Caco-2 (cell line): ENCODE measurements around the gene MYO1H. TPM values are rescaled to one million over a fixed set of nuclear protein-coding genes. Genes with fewer than 3 reads are reported as not detected.
"Not testable (repeated sequence)": the region's sequence is repeated elsewhere in the genome, so short reads cannot be mapped to it uniquely, and the experiment has no call there.

Experiments
- BruUV-seq: library from RNA; stranded (reverse); fragments of 400-500 nt; replicated peaks from 2 replicates; lab custom pipeline; 2021; lab: Mats Ljungman, UMichigan
- CTCF ChIA-PET: fragments of 300-600 bp; sonication (Branson Sonifier 250); formaldehyde crosslinking; loops from one replicate; lab custom pipeline; 2022; ENCODE audit warnings: antibody characterized with exemption; lab: Charles Lee
- POLR2A ChIA-PET: fragments of 300-600 bp; sonication (Branson Sonifier 250); formaldehyde crosslinking; loops from one replicate; lab custom pipeline; 2022; ENCODE audit warnings: antibody characterized with exemption; lab: Charles Lee
- DNase-seq, 2 experiments: peaks; one replicate each; pipeline versions ENCODE4 v3.0.0 to v3.0.0-alpha.2; 2020 to 2022
- H3K27me3 ChIP-seq: replicated peaks from 2 replicates; pipeline ENCODE4 v1.6.0; 2011; ENCODE audit warnings: low read length; ENCODE audit not compliant: control insufficient read depth, insufficient read depth
- H3K36me3 ChIP-seq: 2 replicates; pipeline ENCODE4 v1.5.1; 2011; ENCODE audit warnings: low read length; ENCODE audit not compliant: control insufficient read depth, insufficient read depth
- H3K4me1 ChIP-seq: fragments of 250-450 bp; sonication (Bioruptor Pico); 2 replicates; pipeline ENCODE4 v1.5.1; 2020; ENCODE audit warnings: mild to moderate bottlenecking
- H3K4me3 ChIP-seq: 2 replicates; pipeline ENCODE4 v1.5.1; 2011; ENCODE audit warnings: low read depth, mild to moderate bottlenecking, control low read depth, low read length
- H3K9me3 ChIP-seq: fragments of 250-450 bp; sonication (Bioruptor Pico); 2 replicates; pipeline ENCODE4 v1.5.1; 2020; ENCODE audit warnings: mild to moderate bottlenecking, moderate library complexity
- H3K27ac Mint-ChIP-seq: one replicate; pipeline ENCODE4 v1.8.0; 2022; ENCODE audit warnings: mixed read lengths; ENCODE audit not compliant: unreplicated experiment
- H3K27me3 Mint-ChIP-seq: one replicate; pipeline ENCODE4 v1.8.0; 2022; ENCODE audit warnings: mixed read lengths; ENCODE audit not compliant: insufficient read depth, unreplicated experiment
- H3K36me3 Mint-ChIP-seq: one replicate; pipeline ENCODE4 v1.8.0; 2022; ENCODE audit warnings: mild to moderate bottlenecking, mixed read lengths; ENCODE audit not compliant: insufficient read depth, unreplicated experiment
- H3K4me1 Mint-ChIP-seq: one replicate; pipeline ENCODE4 v1.8.0; 2022; ENCODE audit warnings: low read depth, mixed read lengths; ENCODE audit not compliant: unreplicated experiment
- H3K4me3 Mint-ChIP-seq: one replicate; pipeline ENCODE4 v1.8.0; 2022; ENCODE audit warnings: mild to moderate bottlenecking, moderate library complexity, mixed read lengths; ENCODE audit not compliant: unreplicated experiment
- H3K9me3 Mint-ChIP-seq: one replicate; pipeline ENCODE4 v1.8.0; 2022; ENCODE audit warnings: mixed read lengths; ENCODE audit not compliant: unreplicated experiment
- intact Hi-C: fragments of 100-400 bp; cut with micrococcal nuclease; formaldehyde crosslinking; loops from one replicate; pipeline ENCODE4 v1.10.0; 2022; ENCODE audit not compliant: unreplicated experiment
- total RNA-seq: library from RNA; stranded (reverse); gene quantifications from 2 replicates; pipeline ENCODE4 v1.2.3, GENCODE V29; 2022
- TF ChIP-seq, protein P1 (sequence below), 2 experiments: fragments of 200-600 bp in 1 of 2; IDR thresholded peaks; 1 replicate in 1 of 2; 2 replicates in 1 of 2; pipeline versions ENCODE4 v1.5.1 to v1.8.0; 2011 to 2022; ENCODE audit warnings: antibody characterized with exemption in 1 of 2, control low read depth in 1 of 2, inconsistent platforms in 1 of 2, low read depth in 1 of 2, low read length in 1 of 2, mild to moderate bottlenecking in 1 of 2, moderate library complexity in 1 of 2; ENCODE audit not compliant: insufficient read depth in 1 of 2, severe bottlenecking in 1 of 2, unreplicated experiment in 1 of 2

Gene MYO1H
- total RNA-seq, 1 experiment from 2014 or later: 0.18 TPM

DNA sequence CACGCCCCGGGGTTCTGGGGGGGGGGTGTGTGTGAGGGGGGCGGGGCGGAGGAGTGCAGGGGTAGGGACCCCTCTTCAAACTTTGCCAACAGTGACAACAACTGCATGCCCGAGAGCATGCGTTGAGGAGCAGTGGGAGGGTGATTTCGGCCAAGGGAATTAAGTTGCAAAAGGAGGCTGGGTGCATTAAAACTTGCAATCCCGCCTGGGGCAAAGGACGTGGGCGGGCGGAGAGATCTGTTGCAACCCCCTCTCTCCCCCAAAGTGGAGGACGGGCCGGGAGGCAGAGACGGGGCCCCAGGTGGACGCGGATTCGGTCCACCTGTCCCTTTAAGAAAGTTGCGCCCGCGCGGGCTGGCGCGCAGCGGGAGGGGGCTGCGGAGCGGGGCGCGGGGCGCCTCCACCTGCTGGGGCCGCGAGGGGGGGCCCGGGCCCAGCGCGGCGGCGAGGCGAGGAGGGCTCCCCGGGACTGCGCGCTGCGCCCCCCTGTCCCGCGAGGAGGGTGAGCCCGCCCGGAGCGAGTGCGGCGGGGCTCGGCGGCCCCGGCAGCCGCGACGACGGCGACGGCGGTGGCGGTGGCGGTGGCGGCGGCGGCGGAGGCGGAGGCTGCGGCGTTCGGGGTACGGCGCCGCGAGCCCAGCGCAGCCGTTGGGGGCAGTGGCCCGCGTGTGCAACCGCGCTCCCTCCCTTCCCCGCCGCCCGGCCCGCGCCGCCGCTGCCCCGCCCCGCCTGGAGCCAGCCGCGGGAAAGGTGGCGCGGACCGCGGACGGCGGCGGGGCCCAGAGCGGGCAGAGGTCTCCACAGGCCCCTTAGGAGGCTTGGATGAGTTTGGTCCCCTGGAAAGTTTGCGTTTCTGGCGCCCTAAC lies 38.1 kb upstream of the MYO1H start:
- Mint-ChIP-seq H3K9me3 (no peaks in the 10 kb centered on the region), H3K27me3 (peaks cover 5% of the 10 kb centered on the region), H3K4me3 (peak overlapping the region; percentile 94), H3K36me3 (peaks cover 4% of the 10 kb centered on the region), H3K27ac (no peak overlapping the region), H3K4me1 (peaks cover 14% of the 10 kb centered on the region)
- H3K27me3 ChIP-seq: no peaks in the 10 kb centered on the region
- DNase-seq: peak in 1 of 2 experiments; percentile 67
- no peaks in the 10 kb centered on the region for H3K9me3 ChIP-seq
- intact Hi-C loops: loop anchor here (2.0 kb wide), 1 partner anchor 31 kb away; no protein-coding TSS in a partner anchor
- H3K36me3 ChIP-seq: no peaks in the 10 kb centered on the region
- POLR2A ChIA-PET: no interaction called here
- TF ChIP-seq, protein P1, sequence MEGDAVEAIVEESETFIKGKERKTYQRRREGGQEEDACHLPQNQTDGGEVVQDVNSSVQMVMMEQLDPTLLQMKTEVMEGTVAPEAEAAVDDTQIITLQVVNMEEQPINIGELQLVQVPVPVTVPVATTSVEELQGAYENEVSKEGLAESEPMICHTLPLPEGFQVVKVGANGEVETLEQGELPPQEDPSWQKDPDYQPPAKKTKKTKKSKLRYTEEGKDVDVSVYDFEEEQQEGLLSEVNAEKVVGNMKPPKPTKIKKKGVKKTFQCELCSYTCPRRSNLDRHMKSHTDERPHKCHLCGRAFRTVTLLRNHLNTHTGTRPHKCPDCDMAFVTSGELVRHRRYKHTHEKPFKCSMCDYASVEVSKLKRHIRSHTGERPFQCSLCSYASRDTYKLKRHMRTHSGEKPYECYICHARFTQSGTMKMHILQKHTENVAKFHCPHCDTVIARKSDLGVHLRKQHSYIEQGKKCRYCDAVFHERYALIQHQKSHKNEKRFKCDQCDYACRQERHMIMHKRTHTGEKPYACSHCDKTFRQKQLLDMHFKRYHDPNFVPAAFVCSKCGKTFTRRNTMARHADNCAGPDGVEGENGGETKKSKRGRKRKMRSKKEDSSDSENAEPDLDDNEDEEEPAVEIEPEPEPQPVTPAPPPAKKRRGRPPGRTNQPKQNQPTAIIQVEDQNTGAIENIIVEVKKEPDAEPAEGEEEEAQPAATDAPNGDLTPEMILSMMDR (IDR thresholded peaks at IDR 0.05; ENCODE audit: insufficient read depth in 1 of 2, low read depth in 1 of 2, low read length in 1 of 2, severe bottlenecking in 1 of 2, unreplicated experiment in 1 of 2): no peak
- H3K4me1 ChIP-seq: peaks cover 18% of the 10 kb centered on the region
- peak overlapping the region; percentile 57 for H3K4me3 ChIP-seq
- CTCF ChIA-PET: no interaction called here
- BruUV-seq: no TSS peak

DNA sequence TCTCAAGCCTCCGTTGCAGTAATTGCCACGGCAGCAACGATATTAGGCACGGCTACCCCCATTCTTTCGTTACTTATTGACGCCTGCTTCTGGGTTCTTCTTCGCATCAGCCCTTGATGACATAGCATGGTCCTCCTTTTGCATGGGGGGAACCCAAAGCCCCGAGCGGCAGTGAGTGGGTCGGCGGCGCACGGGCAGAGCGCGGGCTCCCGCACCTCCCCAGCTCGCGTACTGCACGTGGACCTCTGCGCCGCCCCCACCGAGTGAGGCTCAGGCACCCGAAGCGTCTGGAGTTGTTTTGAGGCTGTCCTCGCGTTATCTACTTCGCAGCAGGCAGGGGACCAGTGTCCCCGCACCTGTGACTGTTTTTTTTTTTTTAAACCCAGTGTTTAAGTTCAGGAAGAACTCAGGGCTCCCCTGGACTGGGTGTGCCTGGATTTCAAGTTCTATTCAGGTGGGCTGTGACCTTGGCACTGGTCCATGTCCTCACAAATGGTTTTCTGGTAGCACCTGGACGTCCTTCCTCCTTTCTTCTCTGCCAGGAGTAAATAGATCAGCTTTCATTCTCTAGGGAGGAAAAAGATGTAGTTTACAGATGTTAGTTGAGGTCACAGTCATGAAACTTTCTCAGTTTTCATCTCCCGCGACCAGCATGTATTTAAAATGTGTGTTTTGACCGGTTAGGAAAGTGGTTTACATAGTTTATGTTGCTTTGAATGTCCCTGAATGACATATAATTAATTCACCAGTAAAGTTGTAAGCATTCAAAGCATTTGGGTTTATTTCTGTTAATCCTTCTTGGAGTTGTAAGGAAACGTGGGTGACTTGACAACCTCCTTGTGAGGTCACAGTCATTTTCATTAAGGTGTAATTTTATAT lies 37.2 kb upstream of the MYO1H start:
- no peaks in the 10 kb centered on the region for H3K27me3 ChIP-seq
- H3K9me3 Mint-ChIP-seq: no peaks in the 10 kb centered on the region
- peak overlapping the region; percentile 57 for H3K4me3 ChIP-seq
- no peaks in the 10 kb centered on the region for H3K9me3 ChIP-seq
- TF ChIP-seq, protein P1 (IDR thresholded peaks at IDR 0.05; ENCODE audit: insufficient read depth in 1 of 2, low read depth in 1 of 2, low read length in 1 of 2, severe bottlenecking in 1 of 2, unreplicated experiment in 1 of 2): no peak
- no peak overlapping the region for H3K27ac Mint-ChIP-seq
- peaks cover 8% of the 10 kb centered on the region for H3K27me3 Mint-ChIP-seq
- ChIA-PET POLR2A (no interaction called here), CTCF (no interaction called here)
- peak in 1 of 2 experiments; percentile 43 for DNase-seq
- H3K4me1 Mint-ChIP-seq: peaks cover 14% of the 10 kb centered on the region
- intact Hi-C loops: loop anchor here (2.0 kb wide), 1 partner anchor 32 kb away; no protein-coding TSS in a partner anchor
- peaks cover 18% of the 10 kb centered on the region for H3K4me1 ChIP-seq
- BruUV-seq: TSS peak; percentile 61
- H3K36me3 Mint-ChIP-seq: peaks cover 4% of the 10 kb centered on the region
- H3K36me3 ChIP-seq: no peaks in the 10 kb centered on the region
- peak overlapping the region; percentile 84 for H3K4me3 Mint-ChIP-seq

DNA sequence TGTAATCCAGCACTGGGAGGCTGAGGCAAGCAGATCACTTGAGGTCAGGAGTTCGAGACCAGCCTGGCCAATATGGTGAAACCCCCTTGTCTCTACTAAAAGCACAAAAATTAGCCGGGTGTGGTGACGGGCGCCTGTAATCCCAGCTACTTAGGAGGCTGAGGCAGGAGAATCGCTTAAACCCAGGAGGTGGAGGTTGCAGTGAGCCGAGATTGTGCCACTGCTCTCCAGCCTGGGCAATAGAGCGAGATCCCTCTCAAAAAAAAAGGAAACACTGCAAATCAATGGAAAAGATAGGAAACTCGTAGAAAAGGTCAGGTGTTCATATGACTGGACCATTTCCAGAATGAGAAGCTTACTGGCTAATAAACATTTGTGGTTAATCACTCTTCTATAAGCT lies 26.4 kb upstream of the MYO1H start:
- H3K27me3 ChIP-seq, H3K36me3 Mint-ChIP-seq, H3K4me1 Mint-ChIP-seq, DNase-seq, intact Hi-C loops, H3K27ac Mint-ChIP-seq, BruUV-seq, H3K9me3 ChIP-seq, H3K4me3 ChIP-seq, H3K36me3 ChIP-seq, H3K9me3 Mint-ChIP-seq, H3K27me3 Mint-ChIP-seq, POLR2A ChIA-PET, H3K4me1 ChIP-seq, H3K4me3 Mint-ChIP-seq: not testable (repeated sequence)
- CTCF ChIA-PET: interaction anchor here (1.1 kb wide), 1 partner anchor 57 kb away, joined by 5 read pairs; no protein-coding TSS in a partner anchor
